Left lung (tissue), 10 donors: ENCODE data around the gene ZSCAN5A. TPM values are rescaled to one million over a fixed set of nuclear protein-coding genes. Genes with fewer than 3 reads are reported as not detected.

Source experiments
- ATAC-seq: fragments of 200-7000 bp; cut with Tn5 transposase; one replicate; pipeline ENCODE4 v1.9.1; 2020; ENCODE audit warnings: moderate library complexity
- DNase-seq, 4 donors: peaks; one replicate each; pipeline ENCODE4 v3.0.0-alpha.2; 2013 to 2020
- H3K27ac ChIP-seq, 2 donors: fragments of 200-600 bp; sonication (generic) in 1 of 2; one replicate each; pipeline versions ENCODE4 v1.5.0 to v1.8.0; 2020 to 2021
- H3K27me3 ChIP-seq, 2 donors: fragments of 200-600 bp; sonication (generic) in 1 of 2; one replicate each; pipeline versions ENCODE4 v1.5.0 to v1.8.0; 2020 to 2021
- H3K36me3 ChIP-seq, 2 donors: fragments of 200-600 bp; sonication (generic) in 1 of 2; one replicate each; pipeline versions ENCODE4 v1.5.0 to v1.8.0; 2020 to 2021
- H3K4me1 ChIP-seq, 2 donors: fragments of 200-600 bp; one replicate each; pipeline ENCODE4 v1.8.0; 2021
- H3K4me3 ChIP-seq, 2 donors: fragments of 200-600 bp; sonication (generic) in 1 of 2; one replicate each; pipeline versions ENCODE4 v1.5.0 to v1.8.0; 2020 to 2021; ENCODE audit warnings: mild to moderate bottlenecking in 1 of 2
- H3K9me3 ChIP-seq, 2 donors: fragments of 200-600 bp; sonication (generic) in 1 of 2; one replicate each; pipeline versions ENCODE4 v1.5.0 to v1.8.0; 2020 to 2021
- intact Hi-C, 2 donors: fragments of 100-400 bp; cut with DNase I; formaldehyde crosslinking; loops; one replicate each; pipeline versions ENCODE4 v1.11.2 to v1.14.2; 2022
- polyA plus RNA-seq, 6 donors: library from polyadenylated mRNA; unstranded; fragments of 120-200 nt; gene quantifications; one replicate each; pipeline ENCODE4 v1.2.1, GENCODE V29; 2013; ENCODE audit not compliant: insufficient read length in 6 of 6
- total RNA-seq, 2 donors: library from RNA; stranded (reverse); fragmentation: NEBNext Ultra II Directional; extraction: Animal tissue kit (Norgen Biotek cat#: 25700); gene quantifications; one replicate each; pipeline ENCODE4 v1.2.1, GENCODE V29; 2021
- TF ChIP-seq, protein P1 (sequence below), 2 donors: fragments of 200-600 bp; sonication (generic) in 1 of 2; IDR thresholded peaks; one replicate each; pipeline versions ENCODE4 v1.5.0 to v1.8.0; 2021; ENCODE audit warnings: antibody characterized with exemption in 2 of 2
- donor health status: DM: no; HTN: yes; CAD: no.
- donor health status: DM: no; HTN: no; CAD: no.

The ZSCAN5A gene
- total and polyA plus RNA-seq, 8 donors: 6.8 to 21.8 (median 16.9) TPM

DNA sequence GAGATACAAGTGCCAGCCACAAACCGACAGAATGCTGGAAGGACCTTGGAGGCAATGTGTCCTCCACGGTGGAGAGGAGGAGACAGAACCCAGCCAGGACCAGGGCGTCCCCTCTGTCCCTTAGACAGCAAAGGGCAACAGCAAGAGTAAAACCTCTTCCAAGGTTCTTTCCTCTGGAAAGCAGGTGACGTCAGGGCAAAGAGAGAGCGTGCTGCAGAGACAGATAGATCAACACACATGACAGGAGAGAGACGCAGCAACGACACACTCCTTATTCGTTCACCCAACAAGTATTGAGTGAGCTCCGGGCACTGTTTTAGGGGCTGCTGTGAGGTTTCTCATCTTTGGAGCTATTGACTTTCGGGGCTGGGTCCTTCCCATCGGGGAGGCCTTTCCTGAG lies 140.1 kb downstream of the ZSCAN5A start:
- no peaks in the 10 kb centered on the region for H3K36me3 ChIP-seq
- peaks cover 0 to 6% of the 10 kb centered on the region in 2 donors for H3K4me1 ChIP-seq
- intact Hi-C loops: loop anchor here in 1 of 2 donors (5.0 to 10.0 kb wide), 2 partner anchors 70 to 97 kb away; no protein-coding TSS in a partner anchor
- H3K27ac ChIP-seq: no peak overlapping the region
- ATAC-seq: no peak
- DNase-seq: no peak
- H3K9me3 ChIP-seq: no peaks in the 10 kb centered on the region
- H3K27me3 ChIP-seq: peaks cover 6 to 37% of the 10 kb centered on the region in 2 donors
- no peak overlapping the region for H3K4me3 ChIP-seq
- TF ChIP-seq, protein P1, sequence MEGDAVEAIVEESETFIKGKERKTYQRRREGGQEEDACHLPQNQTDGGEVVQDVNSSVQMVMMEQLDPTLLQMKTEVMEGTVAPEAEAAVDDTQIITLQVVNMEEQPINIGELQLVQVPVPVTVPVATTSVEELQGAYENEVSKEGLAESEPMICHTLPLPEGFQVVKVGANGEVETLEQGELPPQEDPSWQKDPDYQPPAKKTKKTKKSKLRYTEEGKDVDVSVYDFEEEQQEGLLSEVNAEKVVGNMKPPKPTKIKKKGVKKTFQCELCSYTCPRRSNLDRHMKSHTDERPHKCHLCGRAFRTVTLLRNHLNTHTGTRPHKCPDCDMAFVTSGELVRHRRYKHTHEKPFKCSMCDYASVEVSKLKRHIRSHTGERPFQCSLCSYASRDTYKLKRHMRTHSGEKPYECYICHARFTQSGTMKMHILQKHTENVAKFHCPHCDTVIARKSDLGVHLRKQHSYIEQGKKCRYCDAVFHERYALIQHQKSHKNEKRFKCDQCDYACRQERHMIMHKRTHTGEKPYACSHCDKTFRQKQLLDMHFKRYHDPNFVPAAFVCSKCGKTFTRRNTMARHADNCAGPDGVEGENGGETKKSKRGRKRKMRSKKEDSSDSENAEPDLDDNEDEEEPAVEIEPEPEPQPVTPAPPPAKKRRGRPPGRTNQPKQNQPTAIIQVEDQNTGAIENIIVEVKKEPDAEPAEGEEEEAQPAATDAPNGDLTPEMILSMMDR (IDR thresholded peaks at IDR 0.05): no peak

DNA sequence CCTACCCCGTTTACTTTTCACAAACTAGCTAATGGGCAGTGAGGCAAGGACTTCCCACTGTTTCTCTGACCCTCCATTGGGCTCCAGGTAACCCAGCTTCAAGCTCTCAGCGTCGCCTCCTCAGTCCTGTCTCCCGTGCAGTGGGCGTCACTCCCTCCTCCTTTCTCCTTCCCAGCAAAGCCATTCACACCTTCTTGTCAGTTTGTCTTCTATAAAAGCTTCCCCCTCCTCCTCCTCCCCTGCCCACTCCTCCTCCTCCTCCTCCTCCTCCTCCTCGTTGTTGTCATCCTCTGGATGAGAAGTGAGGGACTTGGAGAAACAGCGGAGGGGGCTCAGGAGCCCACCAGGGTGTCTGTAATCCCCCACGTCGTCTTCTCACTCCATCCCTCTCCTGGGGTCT lies 140.6 kb downstream of the ZSCAN5A start:
- no peaks in the 10 kb centered on the region for H3K9me3 ChIP-seq
- no peak overlapping the region for H3K4me3 ChIP-seq
- TF ChIP-seq, protein P1 (IDR thresholded peaks at IDR 0.05): no peak
- H3K27me3 ChIP-seq: peaks cover 6 to 37% of the 10 kb centered on the region in 2 donors
- peaks cover 0 to 6% of the 10 kb centered on the region in 2 donors for H3K4me1 ChIP-seq
- ATAC-seq (no peak), DNase-seq (no peak)
- intact Hi-C loops: loop anchor here in 1 of 2 donors (5.0 to 10.0 kb wide), 2 partner anchors 69 to 97 kb away; no protein-coding TSS in a partner anchor
- H3K36me3 ChIP-seq: no peaks in the 10 kb centered on the region
- no peak overlapping the region for H3K27ac ChIP-seq

Other genes with a start within 250 kb of the ZSCAN5A start
- 10 to 100 TPM; 26.4 to 44.6 TPM for gene ZNF787, start 193.5 kb downstream of the ZSCAN5A start, total RNA-seq
- 10 to 100 TPM; 11.0 to 22.5 (median 16.1) TPM for gene ZNF787, start 193.5 kb downstream of the ZSCAN5A start, polyA plus RNA-seq
- gene ZNF444, start 173.6 kb downstream of the ZSCAN5A start, total RNA-seq: 10 to 100 TPM; 35.4 to 36.8 TPM
- gene ZNF444, start 173.6 kb downstream of the ZSCAN5A start, polyA plus RNA-seq: 10 to 100 TPM; 37.6 to 52.3 (median 45.1) TPM
- gene GALP, start 138.8 kb downstream of the ZSCAN5A start, total RNA-seq: not detected
- gene GALP, start 138.8 kb downstream of the ZSCAN5A start, polyA plus RNA-seq: not detected
- not detected for gene ZSCAN5B, start 117.1 kb downstream of the ZSCAN5A start, total RNA-seq
- under 1 TPM in 4 of 6 donors, not detected in 2; 0.14 to 0.22 (median 0.21) TPM for gene ZSCAN5B, start 117.1 kb downstream of the ZSCAN5A start, polyA plus RNA-seq
- gene ZSCAN5C, start 112.6 kb downstream of the ZSCAN5A start, total RNA-seq: not detected
- not detected for gene ZSCAN5C, start 112.6 kb downstream of the ZSCAN5A start, polyA plus RNA-seq
- not detected for gene EDDM13, start 42.1 kb downstream of the ZSCAN5A start, total RNA-seq
- 10 to 100 TPM in 1 of 6 donors, 1 to 10 TPM in 5; 4.1 to 10.1 (median 6.2) TPM for gene EDDM13, start 42.1 kb downstream of the ZSCAN5A start, polyA plus RNA-seq
- 1 to 10 TPM; 2.9 to 4.3 TPM for gene ZNF582, start 78.7 kb upstream of the ZSCAN5A start, total RNA-seq
- gene ZNF582, start 78.7 kb upstream of the ZSCAN5A start, polyA plus RNA-seq: 10 to 100 TPM in 2 of 6 donors, 1 to 10 TPM in 4; 8.4 to 13.1 (median 9.4) TPM
- 1 to 10 TPM; 4.8 to 6.1 TPM for gene ZNF583, start 89.5 kb upstream of the ZSCAN5A start, total RNA-seq
- gene ZNF583, start 89.5 kb upstream of the ZSCAN5A start, polyA plus RNA-seq: 10 to 100 TPM in 5 of 6 donors, 1 to 10 TPM in 1; 9.5 to 13.8 (median 12.5) TPM
- gene ZNF667, start 162.5 kb upstream of the ZSCAN5A start, total RNA-seq: 1 to 10 TPM; 2.7 to 3.0 TPM
- gene ZNF667, start 162.5 kb upstream of the ZSCAN5A start, polyA plus RNA-seq: 10 to 100 TPM; 15.2 to 21.5 (median 19.5) TPM
- gene ZNF471, start 193.0 kb upstream of the ZSCAN5A start, total RNA-seq: 1 to 10 TPM; 2.8 to 7.2 TPM
- 10 to 100 TPM; 31.1 to 47.6 (median 37.1) TPM for gene ZNF471, start 193.0 kb upstream of the ZSCAN5A start, polyA plus RNA-seq
- 1 to 10 TPM; 6.3 to 7.0 TPM for gene ZFP28, start 224.1 kb upstream of the ZSCAN5A start, total RNA-seq
- 10 to 100 TPM; 14.6 to 17.1 (median 15.1) TPM for gene ZFP28, start 224.1 kb upstream of the ZSCAN5A start, polyA plus RNA-seq